SW480 (cell line): ENCODE data around the gene FBN3.

Experiments
- DNase-seq: peaks from one replicate; pipeline ENCODE4 v3.0.0-alpha.2; 2016; ENCODE audit warnings: low spot score

Gene FBN3

DNA sequence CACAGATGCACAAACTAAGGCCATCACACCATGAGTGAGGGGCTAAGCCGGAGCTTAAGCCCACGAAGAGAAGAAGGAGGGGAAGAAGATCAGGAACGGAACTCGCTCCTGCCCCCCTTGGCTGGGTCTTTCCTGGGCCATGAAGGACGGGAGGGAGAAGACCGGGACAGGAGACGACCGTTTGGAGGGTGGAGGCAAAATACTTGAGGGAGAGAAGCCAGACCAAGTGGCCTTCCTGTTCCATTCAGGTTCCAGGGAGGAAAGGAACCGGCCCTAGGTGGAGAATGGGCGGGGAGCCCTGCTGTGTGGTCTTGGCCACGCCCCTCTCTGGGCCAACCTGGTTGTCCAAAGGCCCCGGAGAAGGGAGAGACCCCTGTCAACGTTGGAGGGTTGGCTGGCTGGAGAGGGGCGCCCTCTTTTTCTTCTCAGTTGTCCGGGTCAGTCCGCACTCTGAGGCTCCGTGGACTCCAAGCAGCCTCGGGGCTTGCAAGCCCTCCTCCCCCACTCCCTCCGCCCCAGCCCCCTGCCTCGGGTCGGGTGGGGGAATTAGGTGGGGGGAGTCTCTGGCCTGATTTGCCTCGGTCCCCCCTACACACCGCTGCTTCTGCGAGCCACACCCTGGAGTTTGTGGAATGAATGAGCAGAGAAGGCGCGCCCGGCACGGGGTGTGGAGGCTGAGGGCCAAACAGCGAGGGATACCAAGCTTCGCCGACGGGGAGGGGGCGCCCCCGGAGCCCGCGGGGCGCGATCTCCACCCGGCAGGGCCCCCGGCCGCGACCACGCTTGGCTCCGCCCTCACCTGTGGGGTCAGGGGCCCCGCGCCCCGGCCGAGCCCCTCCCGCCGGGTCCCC, 757 bp downstream of the FBN3 start:
- DNase-seq = peak; percentile 84

DNA sequence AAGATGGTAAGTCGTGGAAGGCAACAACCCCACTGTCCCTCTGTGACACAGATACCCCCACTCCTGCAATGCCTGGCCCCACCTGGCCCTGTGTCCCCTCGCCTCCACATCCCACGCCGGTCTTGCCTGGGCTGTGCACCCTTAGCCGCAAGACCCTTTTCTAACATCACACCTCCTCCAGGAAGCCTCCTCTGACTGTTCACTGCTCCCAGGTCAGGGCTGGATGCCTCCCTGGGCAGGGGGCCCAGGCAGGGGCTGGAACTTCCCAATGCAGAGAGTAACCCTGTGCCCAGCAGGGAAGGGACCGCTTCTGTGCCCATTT, 1.3 kb downstream of the FBN3 start:
- DNase-seq = no peak

DNA sequence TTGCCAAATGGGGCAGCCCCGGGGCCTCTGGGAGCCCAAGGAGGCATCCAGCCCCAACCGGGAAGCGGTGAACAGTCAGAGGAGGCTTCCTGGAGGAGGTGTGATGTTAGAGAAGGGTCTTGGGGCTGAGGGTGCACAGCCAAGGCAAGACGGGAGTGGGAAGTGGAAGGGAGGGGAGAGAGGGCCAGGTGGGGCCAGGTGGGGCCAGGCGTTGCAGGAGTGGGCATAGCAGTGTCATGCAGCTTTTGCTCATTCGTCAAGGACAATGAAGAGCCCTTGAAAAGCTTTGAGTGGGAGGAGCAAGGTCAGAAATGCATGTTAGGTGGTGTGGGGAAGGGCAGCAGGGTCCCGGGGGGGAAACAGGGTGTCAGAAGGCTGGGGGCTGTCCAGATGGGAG, 1.8 kb downstream of the FBN3 start:
- no peak for DNase-seq

DNA sequence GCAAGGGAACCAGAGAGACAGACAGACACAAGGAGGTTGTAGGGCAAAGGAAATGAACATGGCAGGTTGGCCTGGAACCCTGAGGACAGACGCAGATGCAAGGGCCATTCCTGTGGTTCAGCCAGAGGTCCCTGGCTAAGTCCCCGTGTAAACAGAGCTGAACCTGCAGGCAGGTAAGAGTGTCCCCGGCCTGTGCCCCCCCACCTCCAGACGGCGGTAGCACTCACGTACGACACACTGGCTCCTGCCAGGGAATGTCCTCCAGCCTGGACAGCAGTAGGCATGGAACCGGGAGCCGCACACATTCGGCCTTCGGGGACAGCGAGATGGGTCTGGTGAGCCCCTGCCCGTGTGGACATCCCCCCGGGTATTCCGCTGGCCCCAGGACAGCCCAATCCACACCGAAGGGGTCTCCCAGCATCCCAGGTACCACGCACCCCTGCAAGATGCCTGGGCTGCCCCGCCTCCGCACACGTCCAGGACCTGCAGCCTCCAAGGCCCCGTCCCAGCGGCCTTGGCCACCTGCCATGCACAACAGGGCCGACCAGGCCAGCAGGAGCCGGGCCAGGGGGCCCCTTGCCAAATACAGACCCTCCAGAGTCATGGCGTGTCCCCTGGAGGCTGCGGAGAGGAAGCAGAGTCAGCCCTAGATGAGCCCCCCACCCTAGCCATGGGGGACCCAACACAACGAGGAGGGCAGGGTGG, 2.4 kb downstream of the FBN3 start:
- DNase-seq = no peak

DNA sequence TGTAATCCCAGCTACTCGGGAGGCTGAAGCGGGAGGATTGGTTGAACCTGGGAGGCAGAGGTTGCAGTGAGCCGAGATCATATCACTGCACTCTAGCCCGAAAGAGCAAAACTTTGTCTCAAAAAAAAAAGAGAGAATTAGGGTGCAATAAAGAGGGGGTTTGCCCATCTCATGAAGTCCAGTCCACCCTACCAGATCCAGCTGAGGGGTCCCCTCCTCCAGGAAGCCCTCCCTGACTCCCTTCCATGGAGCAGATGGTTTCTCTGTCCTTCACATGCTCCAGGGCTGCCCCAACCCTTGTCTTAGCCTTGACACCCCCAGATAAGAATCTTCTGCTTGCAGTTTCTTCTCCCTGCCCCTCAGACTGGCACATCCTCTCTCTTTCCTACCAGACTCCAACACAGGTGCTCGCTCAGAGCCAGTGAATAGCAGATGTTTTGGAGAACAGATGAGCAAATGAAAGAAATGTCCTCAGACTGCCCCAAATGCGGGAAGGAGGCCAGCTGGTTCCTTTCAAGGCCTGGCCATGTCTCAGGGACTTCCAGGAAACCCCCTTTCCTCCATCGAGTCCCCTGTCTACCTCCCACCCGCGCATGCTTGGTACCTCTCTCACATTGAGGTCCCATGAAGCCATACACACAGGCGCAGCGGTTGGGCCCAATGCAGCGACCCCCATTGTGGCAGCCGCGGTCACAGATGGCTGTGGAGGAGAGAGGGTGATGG, 5.0 kb downstream of the FBN3 start:
- no peak for DNase-seq

DNA sequence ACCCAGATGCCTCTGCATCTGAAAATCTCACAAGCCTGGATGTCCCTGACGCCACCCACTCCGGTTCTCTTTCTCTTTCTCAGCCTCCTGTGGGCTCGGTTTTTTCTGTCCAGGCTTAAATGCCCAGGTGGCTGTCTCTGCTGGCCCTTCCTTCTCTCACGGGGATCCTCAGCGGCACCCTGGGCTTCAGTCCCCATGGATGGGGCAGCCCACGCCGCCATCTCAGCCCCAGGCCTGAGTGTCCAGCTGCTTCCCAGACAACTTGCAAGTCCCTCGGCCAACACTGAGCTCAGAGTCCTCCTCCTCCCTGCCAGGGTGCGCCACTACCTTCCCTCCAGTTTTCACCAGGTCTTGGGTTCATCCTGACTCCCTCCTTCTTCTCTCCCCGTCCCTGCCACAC, 6.4 kb downstream of the FBN3 start:
- no peak for DNase-seq

DNA sequence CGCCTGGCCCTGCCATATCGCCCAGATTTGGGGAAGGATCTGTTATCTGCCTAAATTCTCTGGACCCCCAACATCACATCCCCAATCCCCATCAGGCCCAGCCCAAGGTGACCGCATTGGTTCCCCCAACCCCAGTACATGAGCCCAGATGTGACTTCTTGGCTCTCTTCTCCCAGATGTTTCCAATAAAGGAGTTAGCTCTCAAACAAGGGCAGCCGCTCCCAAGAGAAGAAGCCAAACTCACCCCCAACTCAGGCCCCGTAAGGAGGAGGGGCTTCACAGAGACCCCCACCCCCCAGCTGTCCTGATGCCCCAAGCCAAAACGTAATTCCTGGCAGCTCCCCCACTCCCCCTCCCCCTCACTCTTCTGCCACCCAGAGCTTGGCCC, 6.9 kb downstream of the FBN3 start:
- no peak for DNase-seq

DNA sequence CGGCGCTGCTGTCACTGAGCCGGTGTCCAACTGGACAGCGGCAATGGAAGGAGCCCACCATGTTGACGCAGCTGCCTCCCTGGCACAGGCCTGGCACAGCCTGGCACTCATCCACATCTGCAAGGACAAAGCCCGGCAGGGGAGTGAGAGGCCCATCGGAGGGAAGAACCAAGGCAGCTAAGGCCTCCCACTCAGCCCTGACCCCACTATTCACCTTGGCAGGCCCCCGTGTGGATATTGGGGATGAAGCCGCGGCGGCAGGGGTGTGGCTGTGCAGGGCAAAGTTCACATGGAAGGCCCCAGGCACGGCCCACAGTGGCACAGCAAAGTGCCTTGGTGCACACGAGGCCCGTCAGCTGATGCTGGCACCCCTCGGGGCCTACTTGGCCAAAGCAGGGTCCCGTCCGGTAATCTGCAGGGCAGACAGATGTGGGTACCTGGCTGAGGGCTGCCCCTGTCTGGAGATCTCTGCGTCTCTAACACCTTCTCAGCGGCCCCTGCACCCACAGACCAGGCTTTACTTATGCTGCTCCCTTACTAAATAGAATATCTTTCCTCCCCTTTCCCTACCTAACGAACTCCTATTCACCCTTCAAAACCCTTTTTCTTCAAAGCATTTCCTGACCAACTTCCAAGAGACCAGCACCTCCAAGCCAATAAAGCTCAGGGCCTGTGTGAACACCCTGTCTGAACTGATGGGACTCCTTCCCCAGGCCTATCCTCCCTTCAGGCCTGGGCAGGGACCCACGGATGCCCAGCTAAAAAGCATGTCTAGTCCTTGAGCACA, 7.5 kb downstream of the FBN3 start:
- DNase-seq = no peak

DNA sequence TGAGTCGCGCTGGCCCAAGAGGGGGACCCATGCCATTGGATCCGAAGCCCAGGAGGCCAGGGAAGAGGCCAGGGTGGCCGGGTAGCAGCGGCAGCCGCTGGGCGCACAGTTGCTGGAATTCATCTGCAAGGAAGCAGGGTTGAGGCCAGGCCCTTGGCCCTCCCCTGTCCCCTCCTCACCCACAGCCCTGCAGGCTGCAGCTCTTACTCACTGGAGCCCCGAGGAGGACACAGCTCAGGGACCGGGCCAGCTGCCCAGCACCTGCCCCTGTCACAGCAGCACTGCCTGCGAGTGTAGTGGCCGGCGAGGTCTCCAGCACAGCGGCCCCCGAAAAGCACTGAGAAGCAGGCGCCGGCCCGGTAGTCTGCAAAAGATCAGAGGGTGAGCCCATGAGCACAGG, 11.2 kb downstream of the FBN3 start:
- DNase-seq = no peak

DNA sequence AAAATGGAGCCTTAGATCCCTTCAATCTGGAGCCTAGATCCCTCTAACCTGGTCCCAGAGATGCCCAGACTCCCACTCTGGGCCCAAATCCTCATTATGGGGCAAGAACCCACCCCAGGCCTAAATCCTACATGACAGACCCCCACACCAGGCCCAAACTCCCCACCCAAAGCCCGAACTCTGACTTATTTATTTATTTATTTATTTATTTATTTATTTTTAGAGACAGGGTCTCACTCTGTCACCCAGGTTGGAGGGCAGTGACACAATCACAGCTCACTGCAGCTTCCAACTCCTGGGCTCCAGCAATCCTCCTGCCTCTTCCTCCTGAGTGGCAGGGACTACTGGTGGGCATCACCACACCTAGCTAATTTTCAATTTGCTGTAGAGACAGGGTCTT, 12.0 kb downstream of the FBN3 start:
- DNase-seq = no peak

DNA sequence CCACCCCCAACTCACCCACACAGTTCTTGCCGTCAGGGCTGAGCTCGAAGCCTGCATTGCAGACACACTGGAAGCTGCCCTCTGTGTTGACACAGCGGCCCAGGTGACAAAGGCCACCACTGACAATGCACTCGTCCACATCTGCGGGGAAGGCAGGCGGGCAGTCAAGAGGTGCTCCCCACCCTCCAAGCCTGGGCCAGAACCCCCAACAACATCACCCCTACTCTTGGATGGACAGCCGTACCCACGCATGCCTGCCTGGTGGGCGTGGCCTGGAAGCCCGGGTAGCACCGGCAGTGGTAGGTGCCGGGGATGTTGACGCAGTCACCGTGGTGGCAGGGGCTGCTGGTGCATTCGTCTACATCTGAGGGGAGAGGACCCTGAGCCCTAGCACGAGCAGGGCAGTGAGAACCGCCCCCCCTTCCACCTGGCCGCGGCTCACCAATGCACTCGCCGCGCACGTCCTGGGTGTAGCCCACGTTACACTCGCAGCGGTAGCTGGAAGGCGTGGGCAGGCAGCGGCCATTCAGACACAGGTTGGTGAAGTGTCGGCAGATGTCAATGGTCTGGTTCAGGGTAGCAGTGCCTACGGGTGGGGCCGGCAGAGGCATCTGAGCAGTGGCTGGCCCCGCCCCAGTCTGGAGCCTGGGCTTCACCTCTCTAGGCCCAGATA, 13.3 kb downstream of the FBN3 start:
- DNase-seq = no peak

DNA sequence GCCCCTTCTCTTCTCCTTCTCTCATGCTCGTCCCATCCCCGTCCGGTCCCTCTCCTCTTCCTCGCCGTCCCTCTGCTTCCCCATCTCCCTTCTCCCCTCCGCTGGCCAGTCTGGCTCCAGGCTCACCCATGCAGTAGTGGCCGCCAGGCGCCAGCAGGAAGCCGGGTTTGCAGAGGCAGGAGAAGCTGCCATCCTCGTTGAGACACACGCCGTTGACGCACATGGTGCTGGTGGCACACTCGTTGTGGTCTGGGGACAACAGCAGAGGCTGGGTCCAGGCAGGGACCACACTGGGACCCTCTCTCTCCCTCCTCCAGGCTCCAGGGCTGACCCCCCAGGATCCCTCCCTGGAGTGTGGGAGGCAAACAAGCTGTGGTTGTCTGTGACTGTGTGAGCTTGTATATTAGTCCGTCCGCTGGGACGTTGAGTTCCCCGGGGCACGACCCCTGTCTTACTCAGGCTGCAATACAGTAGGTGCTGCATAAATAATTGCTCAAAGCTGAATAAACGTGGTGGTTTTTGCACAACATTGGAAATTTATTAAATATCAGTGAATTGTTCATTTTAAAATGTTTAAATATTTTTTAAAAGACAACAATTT, 16.4 kb downstream of the FBN3 start:
- DNase-seq = no peak

DNA sequence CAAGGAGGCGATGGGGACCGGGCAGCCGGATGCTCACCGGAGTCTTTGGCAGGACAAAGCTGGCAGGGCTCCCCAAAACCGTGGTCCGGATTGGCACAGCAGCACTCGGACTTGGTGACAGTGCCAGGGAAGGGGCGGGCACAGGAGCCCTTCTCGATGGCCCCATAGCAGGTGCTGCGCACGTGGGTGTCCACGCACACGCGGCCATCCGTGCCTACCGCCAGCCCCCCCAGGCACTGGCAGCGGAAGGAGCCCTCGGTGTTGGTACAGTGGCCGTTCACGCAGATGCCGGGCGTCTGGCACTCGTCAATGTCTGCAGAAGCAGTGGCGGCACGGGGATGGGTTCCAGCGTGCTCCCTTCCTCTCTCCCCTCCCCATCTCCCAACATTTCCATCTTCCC, 17.9 kb downstream of the FBN3 start:
- DNase-seq = no peak

DNA sequence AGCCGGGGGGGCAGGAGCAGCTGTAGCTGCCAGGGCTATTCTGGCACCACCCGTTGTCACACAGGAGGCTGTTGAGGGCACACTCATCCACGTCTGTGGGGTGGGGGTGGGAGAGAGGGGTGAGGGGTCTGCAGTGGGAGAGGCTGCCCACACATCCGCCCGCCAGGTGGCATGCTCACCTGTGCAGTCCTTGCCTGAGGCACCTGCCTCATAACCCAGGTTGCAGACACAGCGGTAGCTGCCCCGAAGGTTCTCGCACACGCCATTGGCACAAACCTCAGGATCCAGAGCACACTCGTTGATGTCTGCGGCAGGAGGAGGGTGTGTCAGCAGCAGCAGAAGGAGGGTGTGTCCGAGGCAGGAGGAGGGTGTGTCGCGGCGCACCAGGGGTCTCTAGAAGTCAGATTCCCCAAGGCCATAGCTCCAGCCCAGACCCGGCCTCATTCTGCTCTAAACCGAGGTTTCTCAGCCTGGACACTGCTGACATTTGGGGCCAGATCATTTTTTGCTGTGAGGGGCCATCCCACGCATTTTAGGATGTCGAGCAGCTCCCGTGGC, 20.3 kb downstream of the FBN3 start:
- DNase-seq = peak; percentile 43

DNA sequence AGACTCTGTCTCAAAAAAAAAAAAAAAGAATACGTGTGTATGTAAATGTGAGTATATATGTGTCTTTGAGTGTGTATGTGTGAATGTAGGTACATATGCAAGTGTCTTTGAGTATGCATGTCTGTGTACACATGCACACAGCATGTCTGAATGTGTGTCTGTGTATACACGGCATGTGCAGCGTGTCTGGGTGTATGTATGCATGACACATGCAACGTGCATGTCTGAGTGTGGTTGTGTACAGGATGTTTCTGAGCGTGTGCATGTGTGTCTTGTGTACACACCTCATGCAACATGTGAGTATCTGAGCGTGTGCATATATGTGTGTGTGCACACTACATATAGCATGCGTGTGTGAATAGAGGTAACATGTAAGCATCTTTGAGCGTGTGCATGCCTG, 20.8 kb downstream of the FBN3 start:
- no peak for DNase-seq

DNA sequence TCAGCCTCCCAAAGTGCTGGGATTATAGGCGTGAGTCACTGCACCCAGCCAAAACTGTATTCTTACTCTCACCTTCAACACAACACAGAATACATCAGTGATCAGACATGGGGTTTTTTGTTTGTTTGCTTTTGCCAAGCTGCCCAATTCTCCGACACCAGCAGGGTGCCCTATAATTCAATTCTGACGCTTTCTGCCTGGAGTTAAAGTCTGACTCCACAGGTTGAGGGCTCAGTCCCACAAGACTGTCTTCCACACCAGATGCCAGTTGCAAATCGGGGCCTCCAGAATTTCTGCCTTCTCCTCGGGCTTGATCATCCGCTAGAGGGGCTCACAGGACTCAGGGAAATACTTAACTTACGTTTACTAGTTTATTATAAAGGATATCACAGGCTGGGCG, 22.1 kb downstream of the FBN3 start:
- DNase-seq = no peak

DNA sequence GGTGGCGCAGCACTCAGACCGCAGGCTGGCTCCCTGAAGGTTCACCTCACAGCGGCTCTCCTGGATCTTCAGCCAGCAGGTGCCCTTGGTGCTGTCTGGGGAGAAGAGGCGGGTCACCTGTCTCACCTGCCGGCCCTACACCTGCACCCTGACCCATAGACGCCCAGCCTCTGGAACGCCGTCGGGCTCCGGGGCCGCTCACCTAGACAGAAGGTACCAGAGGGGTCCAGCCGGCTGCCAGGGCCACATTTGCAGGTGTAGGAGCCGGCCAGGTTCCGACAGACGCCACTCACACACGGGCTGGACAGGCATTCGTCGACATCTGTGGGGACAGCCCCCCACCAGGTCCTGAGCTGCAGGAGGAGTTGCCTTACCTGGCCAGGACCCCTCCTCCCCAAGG, 22.9 kb downstream of the FBN3 start:
- DNase-seq = no peak

DNA sequence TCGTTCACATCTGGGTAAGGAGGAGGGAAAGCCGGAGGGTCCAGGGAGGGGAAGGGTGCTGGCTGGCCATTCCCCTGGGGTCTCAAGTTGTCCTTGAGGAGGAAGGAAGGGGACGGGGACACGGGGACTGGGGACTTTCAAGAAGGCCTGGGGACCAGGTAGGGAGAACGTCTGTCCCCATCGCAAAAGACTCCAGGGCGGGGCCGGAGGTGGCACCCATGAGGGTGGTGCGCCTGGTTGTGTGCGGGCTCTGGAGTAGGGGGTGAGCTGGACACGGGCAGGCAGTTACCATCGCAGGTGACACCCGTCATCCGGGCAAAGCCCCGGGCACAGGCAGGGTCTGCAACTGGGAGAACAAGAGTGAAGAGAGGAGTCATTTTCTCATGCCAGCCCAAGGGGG, 23.4 kb downstream of the FBN3 start:
- DNase-seq = no peak

DNA sequence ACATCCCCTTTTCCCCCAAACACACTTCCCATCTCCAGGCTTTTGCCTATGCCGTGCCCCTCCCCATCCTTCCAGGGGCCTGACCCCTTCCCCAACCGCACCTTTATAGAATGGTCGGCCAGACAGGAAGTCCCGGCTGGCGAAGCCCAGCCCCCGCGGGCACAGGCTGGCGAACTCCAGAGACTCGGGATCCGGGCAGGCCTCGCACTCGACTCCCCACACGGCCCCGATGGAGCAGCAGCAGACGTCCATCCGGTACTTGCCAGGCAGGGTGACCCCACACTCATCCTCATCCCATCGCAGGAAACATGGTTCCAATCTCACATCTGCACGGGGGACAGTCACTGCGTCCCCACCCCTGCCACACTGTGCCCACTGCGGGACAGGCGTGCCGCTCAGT, 25.7 kb downstream of the FBN3 start:
- no peak for DNase-seq

DNA sequence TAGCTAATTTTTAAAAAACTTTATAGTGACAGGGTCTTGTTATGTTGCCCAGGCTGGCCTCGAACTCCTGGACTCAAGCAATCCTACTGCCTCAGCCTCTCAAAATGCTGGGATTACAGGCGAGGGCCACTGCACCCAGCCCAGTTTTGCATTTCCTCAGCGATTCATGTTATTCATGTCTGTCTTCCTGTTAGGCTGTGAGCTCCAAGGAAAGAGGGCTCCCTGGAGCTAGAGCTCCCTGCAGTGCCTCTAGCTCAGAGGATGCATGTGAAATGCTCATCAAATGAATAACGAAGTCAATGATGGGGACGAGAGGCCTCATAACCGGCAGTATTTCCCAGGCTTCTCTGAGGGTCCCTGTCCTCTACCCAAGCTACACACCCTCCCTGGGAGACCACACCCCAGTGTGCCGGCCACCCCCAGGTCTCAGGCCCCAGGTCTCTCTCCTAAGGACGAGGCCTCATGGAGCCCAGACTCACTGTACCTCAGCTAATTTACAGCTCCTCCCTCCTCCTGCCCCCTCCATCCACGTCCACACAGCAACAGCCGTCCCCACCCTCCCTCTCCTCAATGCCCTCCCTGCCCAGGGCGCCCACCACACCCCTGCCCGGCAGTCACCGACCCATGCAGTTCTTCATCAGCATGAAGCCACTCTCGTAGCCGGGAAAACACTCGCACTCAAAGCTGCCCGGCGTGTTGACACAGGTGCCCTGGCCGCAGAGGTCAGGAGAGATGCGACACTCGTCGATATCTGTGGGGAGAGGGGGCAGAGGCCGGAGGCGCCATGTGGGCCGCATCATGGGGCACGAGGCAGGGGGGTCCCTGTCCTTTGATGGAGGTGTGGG, 28.5 kb downstream of the FBN3 start:
- no peak for DNase-seq
